Ishikawa (cell line): ENCODE measurements around the gene CD22.

ENCODE experiments used
- CEBPB ChIP-seq: IDR thresholded peaks from 2 replicates; pipeline ENCODE4 v1.6.1; 2012
- RAD21 ChIP-seq: IDR thresholded peaks from 2 replicates; pipeline ENCODE4 v1.6.1; 2012; ENCODE audit warnings: low read depth
- TEAD4 ChIP-seq: IDR thresholded peaks from 2 replicates; pipeline ENCODE4 v1.6.1; 2012

GRCh38 chr19:35307931-35308330 lies 21.1 kb upstream of the CD22 start:
- TF ChIP-seq TEAD4 (no peak), RAD21 (no peak), CEBPB (no peak)
